Putamen (tissue), 1 donor: ENCODE measurements around the gene TMEM121.

ENCODE experiments used
- DNase-seq: peaks from one replicate; pipeline ENCODE4 v3.0.0-alpha.2; 2016; ENCODE audit warnings: low spot score

The TMEM121 gene

GRCh38 chr14:105525861-105526775, at the start of gene TMEM121:
Gene TMEM121 (plus strand): TSS chr14:105526583. CDS start chr14:105528835, 2,252 bp downstream.
- no peak for DNase-seq

GRCh38 chr14:105476831-105477659, 49.3 kb upstream of the TMEM121 start:
- no peak for DNase-seq

- DNase-seq = no peak
Measured at GRCh38 chr14:105477660-105478397, 48.6 kb upstream of the TMEM121 start.

- DNase-seq = no peak
Measured at GRCh38 chr14:105478398-105479251, 47.8 kb upstream of the TMEM121 start.

GRCh38 chr14:105479431-105480158, 46.8 kb upstream of the TMEM121 start:
- no peak for DNase-seq

- DNase-seq = no peak
Measured at GRCh38 chr14:105480199-105480746, 46.1 kb upstream of the TMEM121 start.

- DNase-seq = peak; percentile 88
Measured at GRCh38 chr14:105480807-105481801, 45.3 kb upstream of the TMEM121 start.

GRCh38 chr14:105481886-105482457, 44.4 kb upstream of the TMEM121 start:
- peak; percentile 80 for DNase-seq

- no peak for DNase-seq
Measured at GRCh38 chr14:105482486-105483110, 43.8 kb upstream of the TMEM121 start.

- DNase-seq = no peak
Measured at GRCh38 chr14:105483300-105484068, 42.9 kb upstream of the TMEM121 start.

GRCh38 chr14:105484069-105484996, 42.0 kb upstream of the TMEM121 start:
- DNase-seq = no peak

- no peak for DNase-seq
Measured at GRCh38 chr14:105484997-105485393, 41.4 kb upstream of the TMEM121 start.

- DNase-seq = no peak
Measured at GRCh38 chr14:105485739-105486162, 40.6 kb upstream of the TMEM121 start.

- DNase-seq = no peak
Measured at GRCh38 chr14:105486163-105486973, 40.0 kb upstream of the TMEM121 start, which contains the start of gene CRIP1. Gene CRIP1 (plus strand): TSS chr14:105486886. CDS start chr14:105487260, 374 bp downstream.

GRCh38 chr14:105486974-105487448, 39.4 kb upstream of the TMEM121 start:
- no peak for DNase-seq
